Caco-2 (cell line): ENCODE results near the gene IFITM5. TPM values are rescaled to one million over a fixed set of nuclear protein-coding genes. Genes with fewer than 3 reads are reported as not detected.
"Not testable (repeated sequence)": the region's sequence is repeated elsewhere in the genome, so short reads cannot be mapped to it uniquely, and the experiment has no call there.

Experiments
- BruUV-seq: library from RNA; stranded (reverse); fragments of 400-500 nt; replicated peaks from 2 replicates; lab custom pipeline; 2021; lab: Mats Ljungman, UMichigan
- CTCF ChIA-PET: fragments of 300-600 bp; sonication (Branson Sonifier 250); formaldehyde crosslinking; loops from one replicate; lab custom pipeline; 2022; ENCODE audit warnings: antibody characterized with exemption; lab: Charles Lee
- POLR2A ChIA-PET: fragments of 300-600 bp; sonication (Branson Sonifier 250); formaldehyde crosslinking; loops from one replicate; lab custom pipeline; 2022; ENCODE audit warnings: antibody characterized with exemption; lab: Charles Lee
- DNase-seq, 2 experiments: peaks; one replicate each; pipeline versions ENCODE4 v3.0.0 to v3.0.0-alpha.2; 2020 to 2022
- H3K27me3 ChIP-seq: replicated peaks from 2 replicates; pipeline ENCODE4 v1.6.0; 2011; ENCODE audit warnings: low read length; ENCODE audit not compliant: control insufficient read depth, insufficient read depth
- H3K36me3 ChIP-seq: 2 replicates; pipeline ENCODE4 v1.5.1; 2011; ENCODE audit warnings: low read length; ENCODE audit not compliant: control insufficient read depth, insufficient read depth
- H3K4me1 ChIP-seq: fragments of 250-450 bp; sonication (Bioruptor Pico); 2 replicates; pipeline ENCODE4 v1.5.1; 2020; ENCODE audit warnings: mild to moderate bottlenecking
- H3K4me3 ChIP-seq: 2 replicates; pipeline ENCODE4 v1.5.1; 2011; ENCODE audit warnings: low read depth, mild to moderate bottlenecking, control low read depth, low read length
- H3K9me3 ChIP-seq: fragments of 250-450 bp; sonication (Bioruptor Pico); 2 replicates; pipeline ENCODE4 v1.5.1; 2020; ENCODE audit warnings: mild to moderate bottlenecking, moderate library complexity
- H3K27ac Mint-ChIP-seq: one replicate; pipeline ENCODE4 v1.8.0; 2022; ENCODE audit warnings: mixed read lengths; ENCODE audit not compliant: unreplicated experiment
- H3K27me3 Mint-ChIP-seq: one replicate; pipeline ENCODE4 v1.8.0; 2022; ENCODE audit warnings: mixed read lengths; ENCODE audit not compliant: insufficient read depth, unreplicated experiment
- H3K36me3 Mint-ChIP-seq: one replicate; pipeline ENCODE4 v1.8.0; 2022; ENCODE audit warnings: mild to moderate bottlenecking, mixed read lengths; ENCODE audit not compliant: insufficient read depth, unreplicated experiment
- H3K4me1 Mint-ChIP-seq: one replicate; pipeline ENCODE4 v1.8.0; 2022; ENCODE audit warnings: low read depth, mixed read lengths; ENCODE audit not compliant: unreplicated experiment
- H3K4me3 Mint-ChIP-seq: one replicate; pipeline ENCODE4 v1.8.0; 2022; ENCODE audit warnings: mild to moderate bottlenecking, moderate library complexity, mixed read lengths; ENCODE audit not compliant: unreplicated experiment
- H3K9me3 Mint-ChIP-seq: one replicate; pipeline ENCODE4 v1.8.0; 2022; ENCODE audit warnings: mixed read lengths; ENCODE audit not compliant: unreplicated experiment
- CTCF ChIP-seq, 2 experiments: fragments of 200-600 bp in 1 of 2; IDR thresholded peaks; 1 replicate in 1 of 2; 2 replicates in 1 of 2; pipeline versions ENCODE4 v1.5.1 to v1.8.0; 2011 to 2022; ENCODE audit warnings: antibody characterized with exemption in 1 of 2, control low read depth in 1 of 2, inconsistent platforms in 1 of 2, low read depth in 1 of 2, low read length in 1 of 2, mild to moderate bottlenecking in 1 of 2, moderate library complexity in 1 of 2; ENCODE audit not compliant: insufficient read depth in 1 of 2, severe bottlenecking in 1 of 2, unreplicated experiment in 1 of 2
- intact Hi-C: fragments of 100-400 bp; cut with micrococcal nuclease; formaldehyde crosslinking; loops from one replicate; pipeline ENCODE4 v1.10.0; 2022; ENCODE audit not compliant: unreplicated experiment
- total RNA-seq: library from RNA; stranded (reverse); gene quantifications from 2 replicates; pipeline ENCODE4 v1.2.3, GENCODE V29; 2022

Gene IFITM5
- total RNA-seq, 1 experiment from 2014 or later = not detected

- DNase-seq = peak; percentile 74 to 84
- TF ChIP-seq CTCF (IDR thresholded peaks at IDR 0.05; ENCODE audit: insufficient read depth in 1 of 2, low read depth in 1 of 2, low read length in 1 of 2, severe bottlenecking in 1 of 2, unreplicated experiment in 1 of 2) = no peak
Observed at GRCh38 chr11:288478-289397, 10.6 kb downstream of the IFITM5 start, which contains the start of gene PGGHG. Gene PGGHG (plus strand): TSS chr11:289126. CDS start chr11:289817, 691 bp downstream.

DNA sequence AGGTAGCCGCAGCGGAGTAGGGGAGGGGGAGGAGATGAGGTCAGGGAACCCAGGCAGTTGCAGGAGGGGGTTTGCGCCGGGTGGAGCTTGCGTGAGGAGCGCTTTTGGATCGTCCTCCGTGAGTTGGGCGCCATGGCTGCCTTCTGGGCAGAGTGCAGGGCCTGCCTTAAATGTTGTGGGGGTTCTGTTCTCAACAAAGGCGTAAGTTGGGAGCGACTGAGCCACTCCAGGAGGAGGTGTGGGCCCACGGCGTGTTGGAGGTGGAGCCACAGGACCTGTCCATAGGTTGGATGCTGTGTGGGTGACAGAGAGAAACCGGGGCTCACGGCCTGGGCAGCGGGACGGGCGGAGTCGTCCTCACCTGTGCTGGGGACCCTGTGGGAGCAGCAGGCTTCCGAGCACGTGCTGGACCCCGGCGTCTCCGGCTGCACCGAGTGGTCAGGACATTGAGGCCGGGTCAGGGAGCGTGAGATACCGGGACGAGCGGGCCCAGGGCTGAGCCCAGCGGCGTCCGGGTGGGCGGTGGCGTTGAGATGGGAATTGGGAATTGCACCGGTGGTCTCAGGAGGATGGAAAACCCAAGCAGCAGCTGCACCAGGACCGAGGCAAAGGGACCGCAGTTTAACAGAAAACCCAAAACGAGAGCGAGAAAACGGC, 11.4 kb downstream of the IFITM5 start:
- peak overlapping the region; percentile 93 for H3K27ac Mint-ChIP-seq
- intact Hi-C loops = no loop called here
- ChIA-PET CTCF (interaction anchor here (0.9 to 1.1 kb wide), 2 partner anchors 160 to 163 kb away, joined by 3 to 7 read pairs; no protein-coding TSS in a partner anchor), POLR2A (interaction anchor here (0.8 to 1.3 kb wide), 2 partner anchors 81 to 219 kb away, joined by 3 read pairs; partner anchors contain the start of genes BET1L and RIC8A)
- peak; percentile 40 to 51 for DNase-seq
- H3K4me3 ChIP-seq = peak overlapping the region; percentile 51
- TSS peak; percentile 79 for BruUV-seq
- peak overlapping the region; percentile 98 for H3K4me3 Mint-ChIP-seq
- H3K4me1 Mint-ChIP-seq = peaks cover 7% of the 10 kb centered on the region
- H3K36me3 ChIP-seq = no peaks in the 10 kb centered on the region
- no peaks in the 10 kb centered on the region for H3K9me3 Mint-ChIP-seq
- peaks cover 1% of the 10 kb centered on the region for H3K27me3 Mint-ChIP-seq
- no peak for TF ChIP-seq CTCF (IDR thresholded peaks at IDR 0.05; ENCODE audit: insufficient read depth in 1 of 2, low read depth in 1 of 2, low read length in 1 of 2, severe bottlenecking in 1 of 2, unreplicated experiment in 1 of 2)
- H3K27me3 ChIP-seq = no peaks in the 10 kb centered on the region
- H3K4me1 ChIP-seq = peaks cover 7% of the 10 kb centered on the region
- H3K9me3 ChIP-seq = no peaks in the 10 kb centered on the region
- peaks cover 17% of the 10 kb centered on the region for H3K36me3 Mint-ChIP-seq

More at GRCh38 chr11:288478-289397, 10.6 kb downstream of the IFITM5 start, which contains the start of gene PGGHG:
- peak within 1 kb of the TSS; percentile 93 for H3K27ac Mint-ChIP-seq
- ChIA-PET CTCF (interaction anchor here (0.9 kb wide), 1 partner anchor 160 kb away, joined by 3 read pairs; no protein-coding TSS in a partner anchor), POLR2A (interaction anchor here (1.3 kb wide), 1 partner anchor 82 kb away, joined by 3 read pairs; the partner anchor contains the start of genes BET1L and RIC8A)
- intact Hi-C loops = no loop called here
- no peaks in the 10 kb centered on the region for H3K27me3 ChIP-seq
- H3K36me3 ChIP-seq = no peaks in the 10 kb centered on the region
- H3K9me3 ChIP-seq = no peaks in the 10 kb centered on the region
- peak within 1 kb of the TSS; percentile 98 for H3K4me3 Mint-ChIP-seq
- no peaks in the 10 kb centered on the region for H3K9me3 Mint-ChIP-seq
- no TSS peak for BruUV-seq
- peaks cover 21% of the 10 kb centered on the region for H3K36me3 Mint-ChIP-seq
- H3K4me1 ChIP-seq = peaks cover 7% of the 10 kb centered on the region
- H3K27me3 Mint-ChIP-seq = no peaks in the 10 kb centered on the region
- H3K4me3 ChIP-seq = peak within 1 kb of the TSS; percentile 51
- H3K4me1 Mint-ChIP-seq = peaks cover 7% of the 10 kb centered on the region

DNA sequence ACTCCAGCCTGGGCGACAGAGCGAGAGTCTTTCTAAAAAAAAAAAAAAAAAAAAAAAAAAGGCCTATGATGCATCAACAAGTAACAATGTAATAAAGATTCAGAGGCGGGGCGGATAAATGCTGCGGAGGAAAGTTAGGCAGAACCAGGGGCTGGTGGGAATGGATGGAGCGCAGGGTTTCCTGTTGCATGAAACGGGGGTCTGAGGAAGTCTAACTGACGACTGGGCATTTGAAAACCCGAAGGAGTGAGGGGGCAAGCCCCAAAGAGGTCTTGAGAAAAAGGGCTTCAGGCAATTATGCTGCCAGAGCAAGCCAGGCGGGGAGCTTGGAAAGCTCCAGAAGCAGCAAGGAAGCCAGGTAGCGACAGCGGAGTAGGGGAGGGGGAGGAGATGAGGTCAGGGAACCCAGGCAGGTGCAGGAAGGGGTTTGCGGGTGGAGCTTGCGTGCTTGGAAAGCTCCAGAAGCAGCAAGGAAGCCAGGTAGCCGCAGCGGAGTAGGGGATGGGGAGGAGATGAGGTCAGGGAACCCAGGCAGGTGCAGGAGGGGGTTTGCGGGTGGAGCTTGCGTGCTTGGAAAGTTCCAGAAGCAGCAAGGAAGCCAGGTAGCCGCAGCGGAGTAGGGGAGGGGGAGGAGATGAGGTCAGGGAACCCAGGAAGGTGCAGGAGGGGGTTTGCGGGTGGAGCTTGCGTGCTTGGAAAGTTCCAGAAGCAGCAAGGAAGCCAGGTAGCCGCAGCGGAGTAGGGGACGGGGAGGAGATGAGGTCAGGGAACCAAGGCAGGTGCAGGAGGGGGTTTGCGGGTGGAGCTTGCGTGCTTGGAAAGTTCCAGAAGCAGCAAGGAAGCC, 12.1 kb downstream of the IFITM5 start:
- H3K36me3 Mint-ChIP-seq, BruUV-seq, H3K27me3 ChIP-seq, H3K36me3 ChIP-seq, H3K4me1 Mint-ChIP-seq, H3K9me3 ChIP-seq, intact Hi-C loops, H3K4me1 ChIP-seq, H3K27me3 Mint-ChIP-seq, H3K9me3 Mint-ChIP-seq: not testable (repeated sequence)
- Mint-ChIP-seq H3K27ac (peak overlapping the region; percentile 93), H3K4me3 (peak overlapping the region; percentile 98)
- ChIA-PET CTCF (interaction anchor here (0.6 to 1.1 kb wide), 3 partner anchors 69 to 164 kb away, joined by 3 to 7 read pairs (median 5); no protein-coding TSS in a partner anchor), POLR2A (interaction anchor here (0.8 to 1.3 kb wide), 2 partner anchors 80 to 219 kb away, joined by 3 read pairs; partner anchors contain the start of genes BET1L and RIC8A)
- H3K4me3 ChIP-seq = peak overlapping the region; percentile 51
- peak; percentile 41 to 79 for DNase-seq
